IMR-90 (cell line): ENCODE data around the gene TMPRSS5. TPM values are rescaled to one million over a fixed set of nuclear protein-coding genes. Genes with fewer than 3 reads are reported as not detected.

Experiments used
- ATAC-seq: fragments of 200-7000 bp; cut with Tn5 transposase; 2 replicates; pipeline ENCODE4 v1.9.1; 2020; ENCODE audit warnings: low read depth, mild to moderate bottlenecking, moderate library complexity
- BruUV-seq: library from RNA; stranded (reverse); fragments of 400-500 nt; replicated peaks from 2 replicates; lab custom pipeline; 2021; lab: Mats Ljungman, UMichigan
- CTCF ChIA-PET: fragments of 300-600 bp; formaldehyde crosslinking; extraction: SDS; loops from one replicate; lab custom pipeline; 2021; ENCODE audit warnings: antibody characterized with exemption; lab: Yijun Ruan, JAX
- POLR2A ChIA-PET: fragments of 300-600 bp; sonication (Branson Sonifier 250); formaldehyde crosslinking; loops from one replicate; lab custom pipeline; 2022; ENCODE audit warnings: antibody characterized with exemption; ENCODE audit not compliant: unreplicated experiment; lab: Charles Lee
- DNase-seq: peaks from one replicate; pipeline ENCODE4 v3.0.0; 2013
- H2AFZ ChIP-seq: replicated peaks from 2 replicates; pipeline ENCODE3; 2013; ENCODE audit warnings: low read length, mild to moderate bottlenecking; ENCODE audit not compliant: poor library complexity
- H2AK5ac ChIP-seq: 2 replicates; pipeline ENCODE4 v1.6.1; 2013; ENCODE audit warnings: low read depth, low read length, inconsistent platforms
- H2AK9ac ChIP-seq: replicated peaks from 2 replicates; pipeline ENCODE3; 2013; ENCODE audit warnings: mild to moderate bottlenecking, low read depth, low read length, moderate library complexity; ENCODE audit not compliant: poor library complexity
- H2BK120ac ChIP-seq: 2 replicates; pipeline ENCODE4 v1.6.1; 2013; ENCODE audit warnings: low read depth, low read length, inconsistent platforms
- H2BK15ac ChIP-seq: 3 replicates; pipeline ENCODE4 v1.6.1; 2013; ENCODE audit warnings: low read depth, low read length, inconsistent platforms
- H2BK20ac ChIP-seq: 2 replicates; pipeline ENCODE4 v1.6.1; 2013; ENCODE audit warnings: low read depth, mild to moderate bottlenecking, inconsistent platforms, low read length, moderate library complexity
- H2BK5ac ChIP-seq: 2 replicates; pipeline ENCODE4 v1.6.1; 2013; ENCODE audit warnings: mild to moderate bottlenecking, low read depth, low read length, inconsistent platforms; ENCODE audit not compliant: poor library complexity, severe bottlenecking
- H3K14ac ChIP-seq: replicated peaks from 2 replicates; pipeline ENCODE4 v1.6.1; 2013; ENCODE audit warnings: low read depth, low read length, inconsistent platforms
- H3K18ac ChIP-seq: 2 replicates; pipeline ENCODE4 v1.6.1; 2013; ENCODE audit warnings: low read depth, low read length, control low read depth
- H3K23ac ChIP-seq: 2 replicates; pipeline ENCODE4 v1.6.1; 2013; ENCODE audit warnings: low read depth, low read length, inconsistent platforms
- H3K27ac ChIP-seq: 2 replicates; pipeline ENCODE4 v1.5.1; 2013; ENCODE audit warnings: mild to moderate bottlenecking, control low read depth, low read length; ENCODE audit not compliant: insufficient read depth
- H3K27me3 ChIP-seq: 2 replicates; pipeline ENCODE4 v1.6.1; 2013; ENCODE audit warnings: low read length; ENCODE audit not compliant: control insufficient read depth, insufficient read depth
- H3K36me3 ChIP-seq: 2 replicates; pipeline ENCODE4 v1.6.1; 2013; ENCODE audit warnings: low read length, mixed read lengths; ENCODE audit not compliant: control insufficient read depth, insufficient read depth
- H3K4ac ChIP-seq: 2 replicates; pipeline ENCODE4 v1.6.1; 2013; ENCODE audit warnings: low read depth, low read length, inconsistent platforms
- H3K4me1 ChIP-seq: 2 replicates; pipeline ENCODE4 v1.6.1; 2013; ENCODE audit warnings: low read length, mixed read lengths; ENCODE audit not compliant: control insufficient read depth, insufficient read depth
- H3K4me2 ChIP-seq: 2 replicates; pipeline ENCODE4 v1.6.1; 2013; ENCODE audit warnings: low read depth, mild to moderate bottlenecking, control low read depth, low read length, moderate library complexity
- H3K4me3 ChIP-seq: 2 replicates; pipeline ENCODE4 v1.5.1; 2013; ENCODE audit warnings: low read depth, mild to moderate bottlenecking, control low read depth, low read length, moderate library complexity; ENCODE audit not compliant: insufficient read depth
- H3K56ac ChIP-seq: 2 replicates; pipeline ENCODE4 v1.6.1; 2013; ENCODE audit warnings: low read length, inconsistent platforms; ENCODE audit not compliant: insufficient read depth; ENCODE audit errors: extremely low read depth
- H3K79me1 ChIP-seq, 2 experiments: 2 replicates each; pipeline ENCODE4 v1.6.1; 2013; ENCODE audit warnings: low read length in 2 of 2, inconsistent platforms in 1 of 2, low read depth in 1 of 2
- H3K9ac ChIP-seq: 2 replicates; pipeline ENCODE4 v1.6.1; 2013; ENCODE audit warnings: low read depth, low read length, control low read depth
- H3K9me1 ChIP-seq: 2 replicates; pipeline ENCODE4 v1.6.1; 2013; ENCODE audit warnings: low read length, inconsistent platforms; ENCODE audit not compliant: insufficient read depth
- H3K9me3 ChIP-seq: 2 replicates; pipeline ENCODE4 v1.6.1; 2013; ENCODE audit warnings: low read length; ENCODE audit not compliant: control insufficient read depth, insufficient read depth
- H4K20me1 ChIP-seq: 2 replicates; pipeline ENCODE4 v1.6.1; 2013; ENCODE audit warnings: low read length, inconsistent platforms; ENCODE audit not compliant: insufficient read depth
- H4K5ac ChIP-seq: 2 replicates; pipeline ENCODE4 v1.6.1; 2013; ENCODE audit warnings: mild to moderate bottlenecking, low read depth, low read length, control low read depth
- H4K8ac ChIP-seq, 2 experiments: 2 replicates each; pipeline ENCODE4 v1.6.1; 2013; ENCODE audit warnings: low read depth in 2 of 2, low read length in 2 of 2, control low read depth in 1 of 2, inconsistent platforms in 1 of 2
- H4K91ac ChIP-seq: 2 replicates; pipeline ENCODE4 v1.6.1; 2013; ENCODE audit warnings: low read depth, low read length, inconsistent platforms; ENCODE audit not compliant: insufficient read depth
- BHLHE40 ChIP-seq: fragments of 150-350 bp; IDR thresholded peaks from 2 replicates; pipeline ENCODE4 v1.6.1; 2016; ENCODE audit warnings: mild to moderate bottlenecking, low read depth, low read length
- SMC3 ChIP-seq: fragments of 150-350 bp; IDR thresholded peaks from 2 replicates; pipeline ENCODE4 v1.6.1; 2016; ENCODE audit warnings: low read depth, mild to moderate bottlenecking, antibody characterized with exemption, low read length, moderate library complexity
- WGBS, 2 experiments: methylation state at CpG; one replicate each; pipeline versions ENCODE4 v1.1.5 to v1.1.7; 2013; ENCODE audit warnings: missing lambda C conversion rate in 2 of 2; ENCODE audit not compliant: insufficient read length in 1 of 2; ENCODE audit errors: extremely low coverage in 2 of 2; 5-methylcytosine and 5-hydroxymethylcytosine counted together
- dilution Hi-C: fragments of 300-500 bp; cut with HindIII; formaldehyde crosslinking; loops from one replicate; pipeline ENCODE4 v1.14.3; 2018; ENCODE audit warnings: low sequenced_read_pairs; ENCODE audit not compliant: unreplicated experiment
- in situ Hi-C: fragments of 300-500 bp; cut with MboI; formaldehyde crosslinking; loops from 3 replicates; pipeline ENCODE4 v1.14.3; 2019; ENCODE audit warnings: low sequenced_read_pairs, inconsistent platforms, mixed read lengths
- intact Hi-C: fragments of 100-400 bp; cut with micrococcal nuclease; formaldehyde crosslinking; loops from 2 replicates; pipeline ENCODE4 v1.10.0; 2022
- polyA plus RNA-seq, 3 experiments: library from polyadenylated mRNA; depleted of rRNA; stranded (reverse); fragments of >200 nt; gene quantifications; 2 replicates each; pipeline ENCODE4 v1.2.3, GENCODE V29; 2012; ENCODE audit warnings: low replicate concordance in 1 of 3
- total RNA-seq: library from RNA; depleted of rRNA; stranded (reverse); fragments of >200 nt; gene quantifications from 2 replicates; pipeline ENCODE4 v1.2.3, GENCODE V29; 2012
- TF ChIP-seq, protein P1 (sequence below): fragments of 150-350 bp; IDR thresholded peaks from 2 replicates; pipeline ENCODE4 v1.6.1; 2016; ENCODE audit warnings: low read depth, mild to moderate bottlenecking, low read length, moderate library complexity, borderline replicate concordance

The TMPRSS5 gene
- total and polyA plus RNA-seq, 2 of the 4 experiments (the other 2 are of a cell fraction) = under 0.01 to 0.24 TPM

DNA sequence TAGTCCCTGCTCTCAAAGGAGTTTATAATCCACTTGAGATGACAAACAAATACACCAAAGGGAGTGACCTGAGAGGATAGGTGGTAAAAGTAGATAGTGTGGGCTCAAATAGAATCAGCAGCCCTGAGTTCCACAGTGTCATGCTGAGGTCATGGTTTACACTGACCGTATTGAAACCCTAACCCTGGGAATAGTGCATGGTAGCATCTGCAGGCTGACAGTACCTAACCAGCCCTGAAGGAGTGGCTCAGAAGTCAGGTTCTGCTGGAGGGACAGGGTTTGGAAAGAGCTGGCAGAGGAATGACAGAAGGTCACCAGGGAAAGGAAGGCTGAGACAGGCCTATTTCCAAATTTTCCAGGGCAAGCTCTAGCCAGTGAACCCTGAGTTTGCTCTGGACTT lies 9.2 kb upstream of the TMPRSS5 start:
- Histone ChIP-seq H2BK5ac (no peak overlapping the region), H3K56ac (no peak overlapping the region), H2AK9ac (no peak overlapping the region), H2AFZ (no peak overlapping the region), H4K20me1 (no peaks in the 10 kb centered on the region), H3K4me1 (no peaks in the 10 kb centered on the region), H3K4ac (no peak overlapping the region), H3K27me3 (no peaks in the 10 kb centered on the region), H3K4me2 (no peak overlapping the region), H4K5ac (no peak overlapping the region), H2BK20ac (no peak overlapping the region), H3K9me1 (no peaks in the 10 kb centered on the region), H3K79me1 (no peaks in the 10 kb centered on the region), H3K4me3 (no peak overlapping the region), H3K23ac (no peak overlapping the region), H4K8ac (no peak overlapping the region), H3K18ac (no peak overlapping the region), H2BK120ac (no peak overlapping the region), H3K27ac (no peak overlapping the region), H2AK5ac (no peak overlapping the region), H3K9ac (no peak overlapping the region), H2BK15ac (no peak overlapping the region), H4K91ac (no peak overlapping the region), H3K36me3 (no peaks in the 10 kb centered on the region), H3K14ac (no peak overlapping the region), H3K9me3 (no peaks in the 10 kb centered on the region)
- intact Hi-C loops = no loop called here
- ChIA-PET POLR2A (no interaction called here), CTCF (no interaction called here)
- in situ Hi-C loops = no loop called here
- BruUV-seq = no TSS peak
- ATAC-seq (no peak), DNase-seq (no peak)
- dilution Hi-C loops = no loop called here
- TF ChIP-seq BHLHE40 (no peak), SMC3 (no peak)
- TF ChIP-seq, protein P1, sequence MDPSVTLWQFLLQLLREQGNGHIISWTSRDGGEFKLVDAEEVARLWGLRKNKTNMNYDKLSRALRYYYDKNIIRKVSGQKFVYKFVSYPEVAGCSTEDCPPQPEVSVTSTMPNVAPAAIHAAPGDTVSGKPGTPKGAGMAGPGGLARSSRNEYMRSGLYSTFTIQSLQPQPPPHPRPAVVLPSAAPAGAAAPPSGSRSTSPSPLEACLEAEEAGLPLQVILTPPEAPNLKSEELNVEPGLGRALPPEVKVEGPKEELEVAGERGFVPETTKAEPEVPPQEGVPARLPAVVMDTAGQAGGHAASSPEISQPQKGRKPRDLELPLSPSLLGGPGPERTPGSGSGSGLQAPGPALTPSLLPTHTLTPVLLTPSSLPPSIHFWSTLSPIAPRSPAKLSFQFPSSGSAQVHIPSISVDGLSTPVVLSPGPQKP = no peak
- 80% methylated on average over 1 of the region's 1 CpG; no CpG with 5 or more reads in 1 of the 2 experiments for WGBS, 2 experiments
